ENCODE data around the gene THSD4. TPM values are rescaled to one million over a fixed set of nuclear protein-coding genes. Genes with fewer than 3 reads are reported as not detected.

Gene THSD4
- total RNA-seq, 2 experiments from 2014 or later = not detected

DNA sequence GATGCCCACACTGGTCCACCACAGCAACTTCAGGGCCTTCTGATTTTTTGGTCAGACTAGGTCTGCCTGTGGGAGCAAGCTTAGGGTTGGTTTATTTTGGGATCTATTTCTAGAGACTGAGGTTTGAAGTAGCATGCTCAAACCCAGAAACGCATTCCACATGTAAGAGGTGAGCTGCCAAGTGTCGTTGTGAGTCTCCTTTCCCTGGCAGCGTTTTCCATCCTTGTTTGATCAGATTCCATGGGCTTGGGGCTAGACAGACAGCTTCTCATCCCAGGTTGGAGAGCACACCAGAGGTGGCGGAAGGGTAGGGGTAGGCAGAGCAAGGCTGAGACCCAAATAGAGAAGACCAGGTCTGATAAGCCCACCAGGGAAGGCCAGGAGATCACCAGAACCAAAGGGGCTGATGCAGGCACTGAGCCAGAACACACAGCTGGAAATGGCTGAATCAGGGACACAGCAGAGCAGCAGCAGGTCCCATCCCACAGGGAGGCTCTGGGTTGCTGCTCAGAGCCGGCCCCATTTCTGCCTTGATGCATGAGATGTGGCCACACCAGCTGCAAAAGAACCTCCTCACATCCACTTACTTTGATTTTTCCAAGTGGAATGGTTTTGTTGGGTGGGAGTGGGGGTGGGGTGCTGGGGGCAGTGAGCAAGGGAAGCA is 186.8 kb downstream of the THSD4 start:
- BruUV-seq (replicated peaks) = no TSS peak
- intact Hi-C loops (cut with micrococcal nuclease; ENCODE audit: unreplicated experiment) = no loop called here

DNA sequence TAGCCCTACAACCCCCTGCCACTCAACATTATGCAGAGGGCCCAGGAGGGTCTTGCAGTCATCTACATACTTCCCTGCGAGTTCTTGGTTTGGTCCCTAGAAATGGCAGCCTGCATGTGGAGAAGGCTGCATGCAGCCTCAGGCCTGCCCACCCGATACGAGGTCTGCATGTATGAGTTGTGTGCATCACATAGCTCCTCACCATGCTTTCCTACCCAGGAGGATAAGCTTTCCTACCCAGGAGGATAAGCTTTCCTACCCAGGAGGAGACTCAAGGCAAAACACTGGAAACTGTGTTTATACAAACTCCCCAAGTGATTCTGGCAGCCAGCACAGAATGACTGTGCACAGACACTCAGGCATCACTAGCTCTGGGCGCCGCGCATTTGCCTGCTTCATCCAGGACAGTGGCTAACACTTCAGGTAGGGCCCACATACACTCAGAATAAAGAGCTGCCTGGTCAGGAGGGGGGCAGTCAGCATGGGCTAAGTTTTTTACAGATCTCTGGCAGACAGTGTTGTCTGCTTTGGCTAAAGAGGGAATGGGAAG is 187.7 kb downstream of the THSD4 start:
- DNase-seq (ENCODE audit: low spot score) = no peak
- Histone ChIP-seq H3K9me3 (ENCODE audit: low read length) (no peaks in the 10 kb centered on the region), H2AFZ (ENCODE audit: low read length) (no peak overlapping the region), H3K4me2 (ENCODE audit: low read length) (no peak overlapping the region), H3K4me1 (ENCODE audit: insufficient read depth, low read length, poor library complexity, severe bottlenecking) (no peaks in the 10 kb centered on the region), H3K9me2 (ENCODE audit: insufficient read depth, low read length) (no peaks in the 10 kb centered on the region), H3K79me2 (ENCODE audit: insufficient read depth, low read depth, low read length) (no peaks in the 10 kb centered on the region), H4K20me1 (ENCODE audit: insufficient read depth, low read length) (no peaks in the 10 kb centered on the region), H3K27ac (ENCODE audit: low read depth, low read length, poor library complexity, severe bottlenecking) (no peak overlapping the region), H3K4me3 (ENCODE audit: low read depth, low read length, poor library complexity, severe bottlenecking) (no peak overlapping the region), H3K36me3 (ENCODE audit: insufficient read depth, low read length) (no peaks in the 10 kb centered on the region)
- intact Hi-C loops (cut with micrococcal nuclease; ENCODE audit: unreplicated experiment) = no loop called here
- CTCF ChIA-PET (ENCODE audit: unreplicated experiment) = no interaction called here
- POLR2A ChIA-PET = interaction anchor here (0.6 kb wide), 1 partner anchor 8 kb away, joined by 4 read pairs; no protein-coding TSS in a partner anchor
- TF ChIP-seq CTCF (conservative IDR thresholded peaks at IDR 0.05; ENCODE audit: low read length) = no peak
- no TSS peak for BruUV-seq (replicated peaks)

More for the DNA sequence above, 186.8 kb downstream of the THSD4 start:
- Histone ChIP-seq H3K27ac (ENCODE audit: low read depth, low read length, poor library complexity, severe bottlenecking) (no peak overlapping the region), H3K4me3 (ENCODE audit: low read depth, low read length, poor library complexity, severe bottlenecking) (no peak overlapping the region), H3K79me2 (ENCODE audit: insufficient read depth, low read depth, low read length) (no peaks in the 10 kb centered on the region), H3K9me3 (ENCODE audit: low read length) (no peaks in the 10 kb centered on the region), H3K4me2 (ENCODE audit: low read length) (no peak overlapping the region), H2AFZ (ENCODE audit: low read length) (no peak overlapping the region), H3K9me2 (ENCODE audit: insufficient read depth, low read length) (no peaks in the 10 kb centered on the region), H4K20me1 (ENCODE audit: insufficient read depth, low read length) (no peaks in the 10 kb centered on the region), H3K36me3 (ENCODE audit: insufficient read depth, low read length) (no peaks in the 10 kb centered on the region), H3K4me1 (ENCODE audit: insufficient read depth, low read length, poor library complexity, severe bottlenecking) (no peaks in the 10 kb centered on the region)
- ChIA-PET CTCF (ENCODE audit: unreplicated experiment) (no interaction called here), POLR2A (no interaction called here)
- no peak for TF ChIP-seq CTCF (conservative IDR thresholded peaks at IDR 0.05; ENCODE audit: low read length)
- no peak for TF ChIP-seq EZH2phosphoT487 (IDR thresholded peaks at IDR 0.05; ENCODE audit: borderline replicate concordance, low read depth, low read length)
- DNase-seq (ENCODE audit: low spot score) = no peak

GRCh38 chr15:71303977-71304376 is 188.7 kb downstream of the THSD4 start:
- H2AFZ ChIP-seq (ENCODE audit: low read length) = no peak overlapping the region
- no peak overlapping the region for H3K4me2 ChIP-seq (ENCODE audit: low read length)
- POLR2A ChIA-PET = no interaction called here
- TF ChIP-seq CTCF (conservative IDR thresholded peaks at IDR 0.05; ENCODE audit: low read length) (no peak), EZH2phosphoT487 (IDR thresholded peaks at IDR 0.05; ENCODE audit: borderline replicate concordance, low read depth, low read length) (no peak)
- no TSS peak for BruUV-seq (replicated peaks)
- no peaks in the 10 kb centered on the region for H3K9me3 ChIP-seq (ENCODE audit: low read length)
- no peak overlapping the region for H3K27ac ChIP-seq (ENCODE audit: low read depth, low read length, poor library complexity, severe bottlenecking)
- H3K36me3 ChIP-seq (ENCODE audit: insufficient read depth, low read length) = no peaks in the 10 kb centered on the region
- CTCF ChIA-PET (ENCODE audit: unreplicated experiment) = no interaction called here
- H3K79me2 ChIP-seq (ENCODE audit: insufficient read depth, low read depth, low read length) = no peaks in the 10 kb centered on the region
- intact Hi-C loops (cut with micrococcal nuclease; ENCODE audit: unreplicated experiment) = no loop called here
- H3K4me3 ChIP-seq (ENCODE audit: low read depth, low read length, poor library complexity, severe bottlenecking) = no peak overlapping the region
- no peaks in the 10 kb centered on the region for H3K4me1 ChIP-seq (ENCODE audit: insufficient read depth, low read length, poor library complexity, severe bottlenecking)
- no peaks in the 10 kb centered on the region for H3K9me2 ChIP-seq (ENCODE audit: insufficient read depth, low read length)
- no peaks in the 10 kb centered on the region for H4K20me1 ChIP-seq (ENCODE audit: insufficient read depth, low read length)
- DNase-seq (ENCODE audit: low spot score) = no peak
